HEK293 (cell line): ENCODE measurements around the gene SPRED3.

Experiments used
- BCL11A ChIP-seq: fragments of 450-650 bp; formaldehyde crosslinking; IDR thresholded peaks from 2 replicates; pipeline ENCODE4 v1.5.1; 2016; ENCODE audit warnings: low read depth, missing biosample characterization, missing genetic modification characterization
- SCRT1 ChIP-seq: fragments of 450-650 bp; formaldehyde crosslinking; IDR thresholded peaks from 2 replicates; pipeline ENCODE4 v1.5.1; 2016; ENCODE audit warnings: missing biosample characterization, missing genetic modification characterization, borderline replicate concordance
- ZBTB48 ChIP-seq: fragments of 450-650 bp; formaldehyde crosslinking; IDR thresholded peaks from 2 replicates; pipeline ENCODE4 v1.5.1; 2016; ENCODE audit warnings: missing biosample characterization, missing genetic modification characterization
- ZEB2 ChIP-seq: fragments of 450-650 bp; formaldehyde crosslinking; IDR thresholded peaks from 2 replicates; pipeline ENCODE4 v1.5.1; 2016; ENCODE audit warnings: missing biosample characterization, missing genetic modification characterization
- ZFHX2 ChIP-seq: fragments of 450-650 bp; formaldehyde crosslinking; conservative IDR thresholded peaks from 2 replicates; pipeline ENCODE4 v1.5.1; 2016; ENCODE audit warnings: missing biosample characterization, missing genetic modification characterization
- ZNF112 ChIP-seq: fragments of 450-650 bp; formaldehyde crosslinking; IDR thresholded peaks from 2 replicates; pipeline ENCODE4 v1.5.0; 2017; ENCODE audit warnings: missing biosample characterization, missing genetic modification characterization
- ZNF132 ChIP-seq: fragments of 450-650 bp; formaldehyde crosslinking; IDR thresholded peaks from 2 replicates; pipeline ENCODE4 v1.5.1; 2017; ENCODE audit warnings: missing biosample characterization, missing genetic modification characterization, borderline replicate concordance
- ZNF138 ChIP-seq: fragments of 450-650 bp; formaldehyde crosslinking; IDR thresholded peaks from 2 replicates; pipeline ENCODE4 v1.5.1; 2016; ENCODE audit warnings: missing biosample characterization, missing genetic modification characterization, borderline replicate concordance
- ZNF16 ChIP-seq: fragments of 450-650 bp; formaldehyde crosslinking; IDR thresholded peaks from 2 replicates; pipeline ENCODE4 v1.5.1; 2016; ENCODE audit warnings: low read depth, missing biosample characterization, missing genetic modification characterization
- ZNF175 ChIP-seq: fragments of 450-650 bp; formaldehyde crosslinking; IDR thresholded peaks from 2 replicates; pipeline ENCODE4 v1.5.1; 2016; ENCODE audit warnings: missing biosample characterization, missing genetic modification characterization
- ZNF302 ChIP-seq: fragments of 450-650 bp; formaldehyde crosslinking; IDR thresholded peaks from 2 replicates; pipeline ENCODE4 v1.5.1; 2016; ENCODE audit warnings: missing biosample characterization, missing genetic modification characterization, low read depth
- ZNF335 ChIP-seq: fragments of 450-650 bp; formaldehyde crosslinking; conservative IDR thresholded peaks from 2 replicates; pipeline ENCODE4 v1.5.1; 2016; ENCODE audit warnings: missing biosample characterization, missing genetic modification characterization
- ZNF398 ChIP-seq: fragments of 450-650 bp; formaldehyde crosslinking; IDR thresholded peaks from 2 replicates; pipeline ENCODE4 v1.5.1; 2017; ENCODE audit warnings: missing biosample characterization, missing genetic modification characterization
- ZNF404 ChIP-seq: fragments of 450-650 bp; formaldehyde crosslinking; IDR thresholded peaks from 2 replicates; pipeline ENCODE4 v1.5.1; 2017; ENCODE audit warnings: missing biosample characterization, missing genetic modification characterization
- ZNF501 ChIP-seq: fragments of 450-650 bp; formaldehyde crosslinking; IDR thresholded peaks from 2 replicates; pipeline ENCODE4 v1.5.1; 2016; ENCODE audit warnings: missing biosample characterization, missing genetic modification characterization
- ZNF610 ChIP-seq: fragments of 450-650 bp; formaldehyde crosslinking; IDR thresholded peaks from 2 replicates; pipeline ENCODE4 v1.5.1; 2016; ENCODE audit warnings: missing biosample characterization, missing genetic modification characterization, borderline replicate concordance
- ZNF629 ChIP-seq: fragments of 450-650 bp; formaldehyde crosslinking; IDR thresholded peaks from 2 replicates; pipeline ENCODE4 v1.5.1; 2017; ENCODE audit warnings: missing biosample characterization, missing genetic modification characterization
- ZNF654 ChIP-seq: fragments of 450-650 bp; formaldehyde crosslinking; IDR thresholded peaks from 2 replicates; pipeline ENCODE4 v1.5.1; 2016; ENCODE audit warnings: low read depth, missing biosample characterization, missing genetic modification characterization
- ZNF658 ChIP-seq: fragments of 450-650 bp; formaldehyde crosslinking; IDR thresholded peaks from 2 replicates; pipeline ENCODE4; 2016; ENCODE audit warnings: missing biosample characterization, missing genetic modification characterization
- ZNF76 ChIP-seq: fragments of 450-650 bp; formaldehyde crosslinking; IDR thresholded peaks from 2 replicates; pipeline ENCODE4; 2016; ENCODE audit warnings: low read depth, missing biosample characterization, missing genetic modification characterization, borderline replicate concordance
- ZNF785 ChIP-seq: fragments of 450-650 bp; formaldehyde crosslinking; IDR thresholded peaks from 2 replicates; pipeline ENCODE4 v1.5.1; 2016; ENCODE audit warnings: missing biosample characterization, missing genetic modification characterization
- ZNF791 ChIP-seq: fragments of 450-650 bp; formaldehyde crosslinking; IDR thresholded peaks from 2 replicates; pipeline ENCODE4 v1.5.1; 2016; ENCODE audit warnings: missing biosample characterization, missing genetic modification characterization
- ZNF843 ChIP-seq: fragments of 450-650 bp; formaldehyde crosslinking; IDR thresholded peaks from 2 replicates; pipeline ENCODE4 v1.5.1; 2016; ENCODE audit warnings: missing biosample characterization, missing genetic modification characterization
- ZSCAN16 ChIP-seq: fragments of 450-650 bp; formaldehyde crosslinking; IDR thresholded peaks from 2 replicates; pipeline ENCODE4 v1.5.1; 2016; ENCODE audit warnings: missing biosample characterization, missing genetic modification characterization
- TF ChIP-seq, protein P1 (sequence below): fragments of 450-650 bp; formaldehyde crosslinking; IDR thresholded peaks from 2 replicates; pipeline ENCODE4 v1.5.1; 2017; ENCODE audit warnings: missing biosample characterization, missing genetic modification characterization
- TF ChIP-seq, protein P2 (sequence below): fragments of 450-650 bp; formaldehyde crosslinking; IDR thresholded peaks from 2 replicates; pipeline ENCODE4 v1.5.1; 2016; ENCODE audit warnings: missing biosample characterization, missing genetic modification characterization
- TF ChIP-seq, protein P3 (sequence below): fragments of 450-650 bp; formaldehyde crosslinking; IDR thresholded peaks from 2 replicates; pipeline ENCODE4 v1.5.1; 2016; ENCODE audit warnings: missing biosample characterization, missing genetic modification characterization
- TF ChIP-seq, protein P4 (sequence below): fragments of 450-650 bp; formaldehyde crosslinking; IDR thresholded peaks from 2 replicates; pipeline ENCODE4 v1.5.1; 2017; ENCODE audit warnings: missing biosample characterization, missing genetic modification characterization
- TF ChIP-seq, protein P5 (sequence below): fragments of 450-650 bp; formaldehyde crosslinking; optimal IDR thresholded peaks from 2 replicates; pipeline ENCODE3; 2016; ENCODE audit warnings: missing biosample characterization, mild to moderate bottlenecking, missing genetic modification characterization

The SPRED3 gene

DNA sequence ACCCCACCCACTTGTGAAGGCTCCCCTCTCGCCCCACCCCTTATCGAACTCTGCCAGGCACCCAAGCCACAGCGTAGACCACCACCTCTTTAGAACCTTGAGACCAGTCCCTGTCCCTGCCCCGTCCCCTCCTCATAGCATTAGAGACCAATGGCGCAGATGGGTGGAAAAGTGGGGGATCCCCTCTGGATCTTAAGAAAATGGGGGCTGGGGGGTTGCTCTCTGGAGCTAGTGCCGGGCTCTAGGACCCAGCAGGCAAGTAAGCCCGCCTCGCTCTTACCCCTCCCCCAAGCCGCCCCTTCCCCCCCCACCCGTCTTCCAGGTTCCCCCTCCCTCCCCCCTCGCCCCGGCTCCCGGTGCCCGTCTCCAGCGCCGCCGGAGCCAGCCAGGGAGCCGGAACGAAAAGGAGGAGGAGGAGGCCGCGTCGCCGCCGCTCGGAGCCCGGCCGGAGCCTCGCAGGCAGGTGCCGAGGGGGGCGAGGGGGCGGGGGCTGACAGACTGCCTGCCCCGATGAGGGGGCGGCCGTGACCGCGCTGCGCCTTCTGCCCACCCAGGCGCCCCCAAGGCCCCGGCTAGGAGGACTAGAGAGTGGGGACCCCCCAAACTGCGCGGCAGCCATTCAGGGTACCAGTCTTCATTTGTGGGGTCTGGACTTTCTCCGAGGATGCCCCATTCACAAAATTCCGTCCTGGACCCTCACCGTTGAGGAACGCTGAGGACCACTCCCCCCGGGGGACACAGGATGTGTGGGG lies at the start of gene SPRED3 (continued):
- TF ChIP-seq ZFHX2 (tag by site-specific recombination) (peak; percentile 78), ZNF610 (tag by site-specific recombination) (peak; percentile 22; the same call in 1 of the 2 replicates), BCL11A (no peak), ZSCAN16 (tag by site-specific recombination) (no peak), ZNF138 (tag by site-specific recombination) (no peak), ZNF501 (tag by site-specific recombination) (peak; percentile 75; the same call in 1 of the 2 replicates), SCRT1 (tag by site-specific recombination) (peak; percentile 67; the same call in 1 of the 2 replicates), ZNF16 (tag by site-specific recombination) (no peak), ZNF112 (no peak), ZNF785 (tag by site-specific recombination) (no peak; the same call in 1 of the 2 replicates), ZNF658 (tag by site-specific recombination) (no peak), ZNF398 (peak; percentile 92), ZNF843 (tag by site-specific recombination) (peak; percentile 49; the same call in 1 of the 2 replicates), ZEB2 (tag by site-specific recombination) (no peak), ZNF629 (tag by site-specific recombination) (no peak), ZNF335 (tag by site-specific recombination) (peak; percentile 92), ZNF76 (tag by site-specific recombination) (peak; percentile 34; the same call in 1 of the 2 replicates), ZNF654 (tag by site-specific recombination) (no peak), ZNF302 (tag by site-specific recombination) (no peak), ZBTB48 (tag by site-specific recombination) (peak; percentile 80), ZNF175 (tag by site-specific recombination) (no peak), ZNF132 (tag by site-specific recombination) (no peak), ZNF404 (no peak), ZNF791 (tag by site-specific recombination) (no peak)
- TF ChIP-seq, protein P1, sequence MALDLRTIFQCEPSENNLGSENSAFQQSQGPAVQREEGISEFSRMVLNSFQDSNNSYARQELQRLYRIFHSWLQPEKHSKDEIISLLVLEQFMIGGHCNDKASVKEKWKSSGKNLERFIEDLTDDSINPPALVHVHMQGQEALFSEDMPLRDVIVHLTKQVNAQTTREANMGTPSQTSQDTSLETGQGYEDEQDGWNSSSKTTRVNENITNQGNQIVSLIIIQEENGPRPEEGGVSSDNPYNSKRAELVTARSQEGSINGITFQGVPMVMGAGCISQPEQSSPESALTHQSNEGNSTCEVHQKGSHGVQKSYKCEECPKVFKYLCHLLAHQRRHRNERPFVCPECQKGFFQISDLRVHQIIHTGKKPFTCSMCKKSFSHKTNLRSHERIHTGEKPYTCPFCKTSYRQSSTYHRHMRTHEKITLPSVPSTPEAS (tag by site-specific recombination) = no peak; the same call in 1 of the 2 replicates
- TF ChIP-seq, protein P2, sequence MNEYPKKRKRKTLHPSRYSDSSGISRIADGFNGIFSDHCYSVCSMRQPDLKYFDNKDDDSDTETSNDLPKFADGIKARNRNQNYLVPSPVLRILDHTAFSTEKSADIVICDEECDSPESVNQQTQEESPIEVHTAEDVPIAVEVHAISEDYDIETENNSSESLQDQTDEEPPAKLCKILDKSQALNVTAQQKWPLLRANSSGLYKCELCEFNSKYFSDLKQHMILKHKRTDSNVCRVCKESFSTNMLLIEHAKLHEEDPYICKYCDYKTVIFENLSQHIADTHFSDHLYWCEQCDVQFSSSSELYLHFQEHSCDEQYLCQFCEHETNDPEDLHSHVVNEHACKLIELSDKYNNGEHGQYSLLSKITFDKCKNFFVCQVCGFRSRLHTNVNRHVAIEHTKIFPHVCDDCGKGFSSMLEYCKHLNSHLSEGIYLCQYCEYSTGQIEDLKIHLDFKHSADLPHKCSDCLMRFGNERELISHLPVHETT = 0 out of 2 replicates have a peak, but pooled peaks have one; percentile 53
- TF ChIP-seq, protein P3, sequence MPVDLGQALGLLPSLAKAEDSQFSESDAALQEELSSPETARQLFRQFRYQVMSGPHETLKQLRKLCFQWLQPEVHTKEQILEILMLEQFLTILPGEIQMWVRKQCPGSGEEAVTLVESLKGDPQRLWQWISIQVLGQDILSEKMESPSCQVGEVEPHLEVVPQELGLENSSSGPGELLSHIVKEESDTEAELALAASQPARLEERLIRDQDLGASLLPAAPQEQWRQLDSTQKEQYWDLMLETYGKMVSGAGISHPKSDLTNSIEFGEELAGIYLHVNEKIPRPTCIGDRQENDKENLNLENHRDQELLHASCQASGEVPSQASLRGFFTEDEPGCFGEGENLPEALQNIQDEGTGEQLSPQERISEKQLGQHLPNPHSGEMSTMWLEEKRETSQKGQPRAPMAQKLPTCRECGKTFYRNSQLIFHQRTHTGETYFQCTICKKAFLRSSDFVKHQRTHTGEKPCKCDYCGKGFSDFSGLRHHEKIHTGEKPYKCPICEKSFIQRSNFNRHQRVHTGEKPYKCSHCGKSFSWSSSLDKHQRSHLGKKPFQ (tag by site-specific recombination) = no peak
- TF ChIP-seq, protein P4, sequence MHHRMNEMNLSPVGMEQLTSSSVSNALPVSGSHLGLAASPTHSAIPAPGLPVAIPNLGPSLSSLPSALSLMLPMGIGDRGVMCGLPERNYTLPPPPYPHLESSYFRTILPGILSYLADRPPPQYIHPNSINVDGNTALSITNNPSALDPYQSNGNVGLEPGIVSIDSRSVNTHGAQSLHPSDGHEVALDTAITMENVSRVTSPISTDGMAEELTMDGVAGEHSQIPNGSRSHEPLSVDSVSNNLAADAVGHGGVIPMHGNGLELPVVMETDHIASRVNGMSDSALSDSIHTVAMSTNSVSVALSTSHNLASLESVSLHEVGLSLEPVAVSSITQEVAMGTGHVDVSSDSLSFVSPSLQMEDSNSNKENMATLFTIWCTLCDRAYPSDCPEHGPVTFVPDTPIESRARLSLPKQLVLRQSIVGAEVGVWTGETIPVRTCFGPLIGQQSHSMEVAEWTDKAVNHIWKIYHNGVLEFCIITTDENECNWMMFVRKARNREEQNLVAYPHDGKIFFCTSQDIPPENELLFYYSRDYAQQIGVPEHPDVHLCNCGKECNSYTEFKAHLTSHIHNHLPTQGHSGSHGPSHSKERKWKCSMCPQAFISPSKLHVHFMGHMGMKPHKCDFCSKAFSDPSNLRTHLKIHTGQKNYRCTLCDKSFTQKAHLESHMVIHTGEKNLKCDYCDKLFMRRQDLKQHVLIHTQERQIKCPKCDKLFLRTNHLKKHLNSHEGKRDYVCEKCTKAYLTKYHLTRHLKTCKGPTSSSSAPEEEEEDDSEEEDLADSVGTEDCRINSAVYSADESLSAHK (tag by site-specific recombination) = no peak
- TF ChIP-seq, protein P5, sequence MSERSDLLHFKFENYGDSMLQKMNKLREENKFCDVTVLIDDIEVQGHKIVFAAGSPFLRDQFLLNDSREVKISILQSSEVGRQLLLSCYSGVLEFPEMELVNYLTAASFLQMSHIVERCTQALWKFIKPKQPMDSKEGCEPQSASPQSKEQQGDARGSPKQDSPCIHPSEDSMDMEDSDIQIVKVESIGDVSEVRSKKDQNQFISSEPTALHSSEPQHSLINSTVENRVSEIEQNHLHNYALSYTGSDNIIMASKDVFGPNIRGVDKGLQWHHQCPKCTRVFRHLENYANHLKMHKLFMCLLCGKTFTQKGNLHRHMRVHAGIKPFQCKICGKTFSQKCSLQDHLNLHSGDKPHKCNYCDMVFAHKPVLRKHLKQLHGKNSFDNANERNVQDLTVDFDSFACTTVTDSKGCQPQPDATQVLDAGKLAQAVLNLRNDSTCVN (tag by site-specific recombination) = no peak
